HT1080 (cell line): ENCODE results near the gene ALX4. TPM values are rescaled to one million over a fixed set of nuclear protein-coding genes. Genes with fewer than 3 reads are reported as not detected.

Source experiments
- DNase-seq: peaks from one replicate; pipeline ENCODE4 v3.0.0-alpha.2; 2015; ENCODE audit warnings: low read depth
- total RNA-seq: library from RNA; depleted of rRNA; stranded (reverse); fragments of >200 nt; shearing (Covaris generic); gene quantifications from 2 replicates; pipeline ENCODE4 v1.2.3, GENCODE V29; 2014

The ALX4 gene
- total RNA-seq, 1 experiment from 2014 or later, result not detected

DNA sequence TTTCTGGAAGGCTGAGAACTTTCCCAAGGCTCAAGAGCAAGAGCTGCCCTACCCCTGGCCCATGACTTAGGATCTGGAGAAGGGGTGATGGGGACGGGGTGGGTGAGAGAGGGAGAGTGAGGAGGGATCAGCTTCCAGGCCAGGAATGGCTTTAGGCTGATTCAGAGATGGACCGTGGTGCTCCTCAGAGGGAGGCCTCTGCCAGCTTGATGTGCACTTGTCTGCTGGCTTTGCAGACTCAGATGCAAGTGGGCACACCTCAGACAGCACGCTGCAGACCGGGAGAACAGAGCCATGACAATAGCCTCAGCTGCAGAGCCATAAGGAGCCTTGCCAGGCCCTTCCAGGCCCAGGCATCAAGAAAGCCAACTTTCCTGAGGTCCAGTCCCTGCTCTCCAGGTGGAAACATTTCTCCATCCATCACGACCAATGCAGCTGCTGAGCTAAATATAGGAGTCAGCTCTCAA is 41.3 kb downstream of the ALX4 start:
- DNase-seq, result no peak

- DNase-seq, result no peak
These were observed 42.0 kb downstream of the ALX4 start for GRCh38 chr11:44267750-44268613.

- DNase-seq, result no peak
These were observed 42.8 kb downstream of the ALX4 start for GRCh38 chr11:44267006-44267749.

- DNase-seq, result no peak
These were observed 43.7 kb downstream of the ALX4 start for GRCh38 chr11:44266056-44266780.

DNA sequence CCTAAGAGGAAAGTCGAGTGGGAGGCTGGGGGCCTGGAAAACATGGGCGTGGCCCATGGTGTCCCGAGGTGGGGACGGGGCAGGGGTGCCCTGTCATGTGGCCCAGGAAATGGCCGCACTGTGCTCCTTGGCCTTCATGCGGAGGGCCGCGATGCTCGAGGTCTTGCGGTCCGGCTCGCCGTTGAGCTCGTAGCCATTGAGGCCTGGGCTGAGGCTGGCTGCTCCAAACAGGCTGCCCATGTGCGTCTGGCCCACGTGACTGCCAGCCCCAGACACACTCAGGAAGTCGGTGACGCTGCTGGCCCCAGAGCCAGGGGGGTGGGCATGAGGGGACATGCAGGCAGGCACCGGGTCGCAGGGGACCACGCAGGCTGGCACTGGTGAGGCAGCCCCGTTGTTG is 45.2 kb downstream of the ALX4 start:
- no peak for DNase-seq

GRCh38 chr11:44264438-44264749 is 45.5 kb downstream of the ALX4 start:
- DNase-seq, result no peak

GRCh38 chr11:44263738-44264437 is 46.1 kb downstream of the ALX4 start:
- DNase-seq, result no peak

DNA sequence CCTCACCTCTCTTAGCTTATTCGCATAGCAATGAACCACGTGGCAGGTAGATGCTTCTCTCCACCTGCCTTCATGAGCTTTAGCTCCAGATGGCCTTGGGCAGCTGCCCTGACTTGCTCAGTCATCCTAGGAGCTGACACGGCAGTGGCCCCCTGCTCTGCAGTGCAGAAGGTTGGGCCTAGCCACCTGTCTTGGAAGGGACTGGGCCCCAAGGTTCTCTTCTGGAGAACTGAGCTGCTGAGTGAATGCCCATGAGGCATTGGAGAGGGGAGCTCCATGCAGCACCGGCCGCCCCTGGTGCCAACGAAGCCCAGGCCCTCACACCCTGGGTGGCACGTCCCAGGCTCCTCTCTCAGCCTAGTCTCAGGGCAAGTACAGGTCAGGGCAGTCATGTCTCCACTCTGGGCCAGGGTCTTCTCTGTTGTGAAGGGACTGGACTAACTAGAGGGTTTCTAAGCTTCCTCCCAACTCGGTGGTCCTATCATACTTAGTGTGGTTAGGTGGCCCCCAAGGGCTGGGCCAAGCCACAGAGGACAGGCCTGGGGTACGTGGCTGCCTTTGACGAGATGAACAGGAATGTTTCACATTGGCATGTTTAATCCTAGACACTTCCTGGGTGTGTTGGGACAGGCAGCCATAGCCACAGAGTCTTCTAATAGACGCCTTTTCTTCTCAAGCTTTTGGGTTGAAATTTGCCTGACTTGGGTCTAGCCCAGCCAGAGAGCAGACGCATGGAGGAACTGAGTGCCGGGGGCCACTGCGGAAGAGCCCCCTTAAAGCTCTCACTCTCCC is 47.9 kb downstream of the ALX4 start:
- no peak for DNase-seq

- no peak for DNase-seq
These were observed 49.9 kb downstream of the ALX4 start for GRCh38 chr11:44260081-44260480.

- DNase-seq, result no peak
These were observed 51.0 kb downstream of the ALX4 start for GRCh38 chr11:44258839-44259420.

DNA sequence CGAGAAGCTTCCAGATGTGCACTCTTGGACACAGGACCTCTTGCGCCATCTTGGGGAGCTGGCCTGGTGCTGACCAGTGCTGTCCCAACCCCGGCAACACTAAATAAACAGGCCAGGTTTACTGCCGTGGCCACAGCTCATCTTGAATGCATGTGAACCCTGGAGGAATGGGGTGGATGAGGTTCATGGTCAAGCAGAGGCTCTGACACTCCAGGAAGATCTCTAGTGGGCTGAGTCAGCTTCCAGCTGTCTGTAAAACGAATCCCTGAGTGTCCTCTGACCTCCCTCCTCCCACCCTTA is 51.8 kb downstream of the ALX4 start:
- DNase-seq, result no peak

- DNase-seq, result no peak
These were observed 52.4 kb downstream of the ALX4 start for GRCh38 chr11:44257338-44258189.

GRCh38 chr11:44256673-44257291 is 53.2 kb downstream of the ALX4 start:
- no peak for DNase-seq

- no peak for DNase-seq
These were observed 54.4 kb downstream of the ALX4 start for GRCh38 chr11:44255406-44256071.

GRCh38 chr11:44252999-44253602 is 56.8 kb downstream of the ALX4 start:
- no peak for DNase-seq

- DNase-seq, result no peak
These were observed 59.5 kb downstream of the ALX4 start for GRCh38 chr11:44250421-44250820.

DNA sequence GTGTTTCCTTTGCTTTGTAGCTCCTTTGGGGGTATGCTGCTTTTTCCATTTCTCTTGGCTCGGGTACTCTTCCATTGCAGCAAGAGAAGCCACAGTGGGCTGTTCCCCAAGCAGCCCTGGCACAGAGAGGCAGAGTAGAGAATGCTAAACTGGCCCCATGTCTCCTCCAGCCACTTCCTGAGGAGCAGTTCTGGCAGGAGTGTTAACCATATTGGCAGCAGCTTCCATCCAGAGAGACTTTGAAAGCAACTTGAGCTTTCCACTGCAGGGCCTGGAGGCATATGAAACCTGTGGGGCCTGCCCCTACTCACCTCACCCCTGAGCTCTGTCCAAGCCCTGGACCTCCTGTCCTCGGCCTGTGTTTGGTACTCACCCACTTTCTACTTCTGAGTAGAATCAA is 61.8 kb downstream of the ALX4 start:
- DNase-seq, result no peak

DNA sequence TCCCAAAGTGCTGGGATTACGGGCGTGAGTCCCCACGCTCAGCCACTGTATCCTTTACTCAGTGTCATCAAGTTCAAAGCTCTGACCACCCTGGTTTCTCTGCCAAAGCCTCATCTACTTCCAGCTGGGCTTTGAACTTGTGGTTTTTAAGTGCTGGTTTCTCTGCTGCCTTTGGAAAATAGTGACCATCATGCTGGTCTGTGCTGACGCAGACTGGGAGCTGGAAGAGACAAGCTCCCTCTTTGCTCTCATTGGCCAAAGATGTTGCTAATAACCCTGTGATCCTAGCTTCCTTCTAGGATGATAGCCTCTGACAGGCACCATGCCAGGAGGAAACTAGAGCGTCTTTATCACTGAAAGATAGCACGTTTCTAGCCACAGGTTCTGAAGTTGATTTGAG is 62.4 kb downstream of the ALX4 start:
- no peak for DNase-seq
